GM12865 (cell line): Measurements from ENCODE around the gene RET.

Experiments used
- DNase-seq: peaks from one replicate; pipeline ENCODE4 v3.0.0; 2010; ENCODE audit warnings: low read depth
- H3K4me3 ChIP-seq: 2 replicates; pipeline ENCODE4 v1.5.1; 2011; ENCODE audit warnings: mild to moderate bottlenecking, low read depth, low read length, control low read depth
- TF ChIP-seq, protein P1 (sequence below): IDR thresholded peaks from 2 replicates; pipeline ENCODE4 v1.5.1; 2011; ENCODE audit warnings: low read length, control low read depth, low read depth, inconsistent platforms; ENCODE audit not compliant: insufficient read depth; ENCODE audit errors: missing control alignments

RET gene

GRCh38 chr10:43116596-43116995 lies 39.7 kb downstream of the RET start:
- TF ChIP-seq, protein P1, sequence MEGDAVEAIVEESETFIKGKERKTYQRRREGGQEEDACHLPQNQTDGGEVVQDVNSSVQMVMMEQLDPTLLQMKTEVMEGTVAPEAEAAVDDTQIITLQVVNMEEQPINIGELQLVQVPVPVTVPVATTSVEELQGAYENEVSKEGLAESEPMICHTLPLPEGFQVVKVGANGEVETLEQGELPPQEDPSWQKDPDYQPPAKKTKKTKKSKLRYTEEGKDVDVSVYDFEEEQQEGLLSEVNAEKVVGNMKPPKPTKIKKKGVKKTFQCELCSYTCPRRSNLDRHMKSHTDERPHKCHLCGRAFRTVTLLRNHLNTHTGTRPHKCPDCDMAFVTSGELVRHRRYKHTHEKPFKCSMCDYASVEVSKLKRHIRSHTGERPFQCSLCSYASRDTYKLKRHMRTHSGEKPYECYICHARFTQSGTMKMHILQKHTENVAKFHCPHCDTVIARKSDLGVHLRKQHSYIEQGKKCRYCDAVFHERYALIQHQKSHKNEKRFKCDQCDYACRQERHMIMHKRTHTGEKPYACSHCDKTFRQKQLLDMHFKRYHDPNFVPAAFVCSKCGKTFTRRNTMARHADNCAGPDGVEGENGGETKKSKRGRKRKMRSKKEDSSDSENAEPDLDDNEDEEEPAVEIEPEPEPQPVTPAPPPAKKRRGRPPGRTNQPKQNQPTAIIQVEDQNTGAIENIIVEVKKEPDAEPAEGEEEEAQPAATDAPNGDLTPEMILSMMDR: no peak
- no peak overlapping the region for H3K4me3 ChIP-seq
- no peak for DNase-seq

DNA sequence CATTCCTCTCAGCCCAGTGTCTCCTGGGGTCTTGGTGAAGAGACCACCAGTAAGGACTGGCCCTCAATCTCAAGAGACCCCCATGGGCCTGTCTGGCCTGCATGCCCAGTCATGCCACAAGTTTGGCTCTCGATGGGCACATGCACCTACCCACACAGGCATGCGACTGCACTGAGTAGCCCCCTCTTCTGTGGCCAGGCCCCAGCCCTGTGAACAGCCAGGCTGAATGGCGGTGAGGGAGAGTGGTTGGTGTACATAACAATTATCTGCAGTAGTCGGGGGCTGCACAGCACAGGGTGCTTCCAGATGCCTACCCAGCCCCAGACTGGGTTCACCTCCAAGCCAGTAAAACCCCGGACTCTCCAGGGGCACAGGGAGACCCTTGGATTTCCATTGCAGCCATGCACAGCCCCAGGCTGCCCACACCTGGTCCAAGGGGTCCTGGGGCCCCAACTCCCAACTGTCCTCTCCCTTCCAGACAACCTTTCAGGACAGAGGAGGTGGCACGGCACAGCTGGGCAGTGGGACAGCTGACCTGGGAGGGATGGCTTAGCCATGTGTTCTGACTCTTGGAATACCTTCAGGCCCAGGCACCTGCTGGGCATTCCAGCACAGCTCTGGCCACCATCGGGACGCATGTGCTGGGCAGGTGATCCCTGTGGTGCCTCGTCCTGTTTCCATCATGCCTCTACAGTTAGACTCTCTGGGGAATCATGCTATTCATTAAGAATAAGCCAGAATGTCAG lies 40.3 kb downstream of the RET start:
- no peak for DNase-seq
- no peak overlapping the region for H3K4me3 ChIP-seq
- TF ChIP-seq, protein P1: no peak

DNA sequence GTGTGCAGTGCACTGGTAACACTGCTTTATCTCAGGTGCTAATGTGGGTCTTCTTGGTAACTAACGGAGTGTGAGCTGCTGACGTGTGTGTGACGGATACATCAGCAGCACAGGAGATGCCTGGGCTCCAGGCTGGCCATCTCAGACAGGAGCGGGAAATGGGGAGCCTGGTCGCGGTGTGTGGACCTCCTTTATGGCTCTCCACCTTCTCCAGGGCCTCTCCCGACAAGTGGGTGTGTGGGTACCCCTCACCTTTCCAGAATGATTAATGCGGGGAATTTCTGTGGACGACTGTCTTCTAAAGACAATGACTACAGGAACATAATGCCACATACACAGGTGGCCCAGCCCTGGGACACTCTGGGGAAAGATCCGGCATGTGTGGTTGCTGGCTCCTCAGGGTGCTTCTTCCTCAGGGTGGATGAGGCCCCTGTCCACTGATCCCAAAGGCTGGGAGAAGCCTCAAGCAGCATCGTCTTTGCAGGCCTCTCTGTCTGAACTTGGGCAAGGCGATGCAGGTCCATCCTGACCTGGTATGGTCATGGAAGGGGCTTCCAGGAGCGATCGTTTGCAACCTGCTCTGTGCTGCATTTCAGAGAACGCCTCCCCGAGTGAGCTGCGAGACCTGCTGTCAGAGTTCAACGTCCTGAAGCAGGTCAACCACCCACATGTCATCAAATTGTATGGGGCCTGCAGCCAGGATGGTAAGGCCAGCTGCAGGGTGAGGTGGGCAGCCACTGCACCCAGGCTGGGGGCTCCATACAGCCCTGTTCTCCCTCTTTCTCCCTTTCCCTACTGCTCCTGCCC lies 41.1 kb downstream of the RET start:
- no peak for DNase-seq
- no peak overlapping the region for H3K4me3 ChIP-seq
- TF ChIP-seq, protein P1: no peak

- no peak for DNase-seq
- TF ChIP-seq, protein P1: no peak
- no peak overlapping the region for H3K4me3 ChIP-seq
These were observed 42.0 kb downstream of the RET start for GRCh38 chr10:43118631-43119415.

GRCh38 chr10:43119416-43120115 lies 42.7 kb downstream of the RET start:
- H3K4me3 ChIP-seq: no peak overlapping the region
- no peak for DNase-seq
- TF ChIP-seq, protein P1: no peak

- no peak for DNase-seq
- TF ChIP-seq, protein P1: no peak
- no peak overlapping the region for H3K4me3 ChIP-seq
These were observed 43.5 kb downstream of the RET start for GRCh38 chr10:43120116-43120928.
